HepG2 (cell line): Measurements from ENCODE around the gene CACNA1G. TPM values are rescaled to one million over a fixed set of nuclear protein-coding genes. Genes with fewer than 3 reads are reported as not detected.
A peak's percentile ranks its signal among the peaks of the same experiment; 100 is the strongest.

Experiments used
- ASH2L ChIP-seq: fragments of 300-600, 200-600 bp; sonication (generic); IDR thresholded peaks from 2 replicates; pipeline ENCODE4 v1.7.0; 2017; ENCODE audit warnings: low read depth, mild to moderate bottlenecking, moderate library complexity, mixed read lengths, low read length; ENCODE audit not compliant: insufficient read length
- CSRNP1 ChIP-seq: sonication (generic); formaldehyde crosslinking; IDR thresholded peaks from 2 replicates; pipeline ENCODE4 v1.8.1; 2023; ENCODE audit warnings: mild to moderate bottlenecking, missing genetic modification reagents
- PAXIP1 ChIP-seq: sonication (generic); formaldehyde crosslinking; conservative IDR thresholded peaks from 2 replicates; pipeline ENCODE4 v1.4.0; 2020; ENCODE audit warnings: mild to moderate bottlenecking, missing genetic modification reagents, moderate library complexity
- SYNCRIP ChIP-seq: fragments of 200-400 bp; formaldehyde crosslinking; IDR thresholded peaks from 2 replicates; pipeline ENCODE4 v1.6.1; 2018; ENCODE audit warnings: mild to moderate bottlenecking, low read depth, low read length; ENCODE audit not compliant: insufficient read depth
- ZFP36L1 ChIP-seq: sonication (generic); formaldehyde crosslinking; IDR thresholded peaks from 2 replicates; pipeline ENCODE4 v1.8.0; 2022; ENCODE audit warnings: mild to moderate bottlenecking, missing genetic modification reagents, moderate library complexity
- ZNF343 ChIP-seq: sonication (generic); formaldehyde crosslinking; IDR thresholded peaks from 2 replicates; pipeline ENCODE4 v1.4.0; 2020; ENCODE audit warnings: mild to moderate bottlenecking, missing genetic modification reagents
- ZNF576 ChIP-seq: sonication (generic); formaldehyde crosslinking; IDR thresholded peaks from 2 replicates; pipeline ENCODE4 v1.4.0; 2020; ENCODE audit warnings: mild to moderate bottlenecking, missing genetic modification reagents
- ZNF772 ChIP-seq: sonication (generic); formaldehyde crosslinking; IDR thresholded peaks from 2 replicates; pipeline ENCODE4 v1.5.0; 2020; ENCODE audit warnings: mild to moderate bottlenecking, missing genetic modification reagents
- ZSCAN31 ChIP-seq: sonication (generic); formaldehyde crosslinking; IDR thresholded peaks from 2 replicates; pipeline ENCODE4 v1.5.0; 2020; ENCODE audit warnings: low read depth, mild to moderate bottlenecking, missing genetic modification reagents
- polyA plus RNA-seq, 8 experiments: library from polyadenylated mRNA; depleted of rRNA in 3 of 8; stranded (reverse) in 7 of 8; unstranded in 1 of 8; fragments of >200 nt; fragmentation: Illumina TruSeq in 4 of 8; extraction: Trizol in 4 of 8; gene quantifications; 2 replicates each; pipeline versions ENCODE4 v1.2.1 to v1.2.3, GENCODE V29; 2011 to 2016; ENCODE audit warnings: low read depth in 4 of 8, missing spikeins in 1 of 8, mixed read lengths in 1 of 8; ENCODE audit not compliant: insufficient read depth in 1 of 8
- total RNA-seq, 5 experiments: library from RNA; depleted of rRNA; stranded (reverse); fragments of >200 nt; fragmentation: Illumina TruSeq; extraction: Trizol; gene quantifications; 2 replicates each; pipeline ENCODE4 v1.2.3, GENCODE V29; 2016; ENCODE audit warnings: low read depth in 1 of 5
- TF ChIP-seq, protein P1 (sequence below), 2 experiments: fragments of 450-650 bp in 1 of 2; sonication (generic) in 1 of 2; formaldehyde crosslinking in 1 of 2; IDR thresholded peaks; 2 replicates each; pipeline versions ENCODE4 v1.6.1 to v1.8.0; 2016 to 2022; ENCODE audit warnings: antibody characterized with exemption in 1 of 2, mild to moderate bottlenecking in 1 of 2, missing genetic modification reagents in 1 of 2

CACNA1G gene
- total and polyA plus RNA-seq, 2 of the 13 experiments (the other 11 are each of a cell fraction or from before 2014, with no cell fraction given), result 0.02 TPM; not detected in 1

- TF ChIP-seq ZNF576 (CRISPR knock-in tag), result no peak
- 0 out of 2 replicates have a peak, but pooled peaks have one; percentile 51 for TF ChIP-seq ZFP36L1 (CRISPR knock-in tag)
- TF ChIP-seq ZNF343 (CRISPR knock-in tag), result peak; percentile 69; the same call in 1 of the 2 replicates
- TF ChIP-seq ZNF772, result no peak; the same call in 1 of the 2 replicates
- no peak for TF ChIP-seq ZSCAN31
- TF ChIP-seq, protein P1, sequence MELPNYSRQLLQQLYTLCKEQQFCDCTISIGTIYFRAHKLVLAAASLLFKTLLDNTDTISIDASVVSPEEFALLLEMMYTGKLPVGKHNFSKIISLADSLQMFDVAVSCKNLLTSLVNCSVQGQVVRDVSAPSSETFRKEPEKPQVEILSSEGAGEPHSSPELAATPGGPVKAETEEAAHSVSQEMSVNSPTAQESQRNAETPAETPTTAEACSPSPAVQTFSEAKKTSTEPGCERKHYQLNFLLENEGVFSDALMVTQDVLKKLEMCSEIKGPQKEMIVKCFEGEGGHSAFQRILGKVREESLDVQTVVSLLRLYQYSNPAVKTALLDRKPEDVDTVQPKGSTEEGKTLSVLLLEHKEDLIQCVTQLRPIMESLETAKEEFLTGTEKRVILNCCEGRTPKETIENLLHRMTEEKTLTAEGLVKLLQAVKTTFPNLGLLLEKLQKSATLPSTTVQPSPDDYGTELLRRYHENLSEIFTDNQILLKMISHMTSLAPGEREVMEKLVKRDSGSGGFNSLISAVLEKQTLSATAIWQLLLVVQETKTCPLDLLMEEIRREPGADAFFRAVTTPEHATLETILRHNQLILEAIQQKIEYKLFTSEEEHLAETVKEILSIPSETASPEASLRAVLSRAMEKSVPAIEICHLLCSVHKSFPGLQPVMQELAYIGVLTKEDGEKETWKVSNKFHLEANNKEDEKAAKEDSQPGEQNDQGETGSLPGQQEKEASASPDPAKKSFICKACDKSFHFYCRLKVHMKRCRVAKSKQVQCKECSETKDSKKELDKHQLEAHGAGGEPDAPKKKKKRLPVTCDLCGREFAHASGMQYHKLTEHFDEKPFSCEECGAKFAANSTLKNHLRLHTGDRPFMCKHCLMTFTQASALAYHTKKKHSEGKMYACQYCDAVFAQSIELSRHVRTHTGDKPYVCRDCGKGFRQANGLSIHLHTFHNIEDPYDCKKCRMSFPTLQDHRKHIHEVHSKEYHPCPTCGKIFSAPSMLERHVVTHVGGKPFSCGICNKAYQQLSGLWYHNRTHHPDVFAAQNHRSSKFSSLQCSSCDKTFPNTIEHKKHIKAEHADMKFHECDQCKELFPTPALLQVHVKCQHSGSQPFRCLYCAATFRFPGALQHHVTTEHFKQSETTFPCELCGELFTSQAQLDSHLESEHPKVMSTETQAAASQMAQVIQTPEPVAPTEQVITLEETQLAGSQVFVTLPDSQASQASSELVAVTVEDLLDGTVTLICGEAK (IDR thresholded peaks at IDR 0.05), result no peak
- TF ChIP-seq, protein P1 (CRISPR knock-in tag; IDR thresholded peaks at IDR 0.05), result no peak
- no peak for TF ChIP-seq ASH2L
- no peak for TF ChIP-seq PAXIP1
- TF ChIP-seq CSRNP1, result peak; percentile 60; the same call in 1 of the 2 replicates
- TF ChIP-seq SYNCRIP, result no peak
Measured at GRCh38 chr17:50634915-50635731, 74.6 kb downstream of the CACNA1G start (continued).
